ENCODE results near the gene DMD. TPM values are rescaled to one million over a fixed set of nuclear protein-coding genes. Genes with fewer than 3 reads are reported as not detected.

Gene DMD
- total and polyA plus RNA-seq, 2 of the 13 experiments (the other 11 are each of a cell fraction or from before 2014, with no cell fraction given) = 17.6 to 25.9 TPM

DNA sequence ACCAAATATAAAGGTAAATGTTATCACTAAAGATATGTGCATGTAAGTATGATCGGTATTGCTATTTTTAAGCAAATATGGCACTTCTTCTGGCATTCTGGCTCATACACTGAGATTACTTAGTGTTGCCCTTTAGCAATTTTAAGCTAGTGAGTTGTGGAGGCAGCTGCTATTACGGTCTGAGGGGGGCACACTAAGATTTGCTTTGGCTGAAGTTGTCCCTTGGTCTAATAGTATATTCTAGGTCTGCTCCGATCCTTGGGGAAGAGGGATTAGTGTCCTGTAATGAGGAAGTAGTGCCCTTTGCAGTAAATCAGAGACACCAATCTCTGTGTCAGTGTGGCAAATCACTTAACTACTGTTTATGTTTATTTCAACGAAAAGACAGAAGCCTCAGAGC is 1943.0 kb downstream of the DMD start:
- 33% methylated on average over 4 of the region's 4 CpGs for WGBS (ENCODE audit: low lambda C conversion rate)
- H4K20me1 ChIP-seq (ENCODE audit: insufficient read depth, low read length) = peaks cover 3% of the 10 kb centered on the region; the same call in 1 of the 2 replicates
- no peak overlapping the region for H3K4me3 ChIP-seq (replicated peaks in 1 of 3; ENCODE audit: insufficient read depth in 1 of 3, low read depth in 2 of 3, low read length in 3 of 3)
- in situ Hi-C loops (cut with HindIII; ENCODE audit: extremely low pct_ligation_motif_present, low pct_unique_long_range_greater_than_20kb) = no loop called here
- no peaks in the 10 kb centered on the region for H3K27me3 ChIP-seq (ENCODE audit: control insufficient read depth in 1 of 2, insufficient read depth in 2 of 2, low read length in 2 of 2)
- no peak overlapping the region for H3K27ac ChIP-seq (ENCODE audit: extremely low read length, insufficient read depth, low read length)
- no peaks in the 10 kb centered on the region for H3K9me3 ChIP-seq (ENCODE audit: low read length)
- no peak overlapping the region for H3K4me2 ChIP-seq (ENCODE audit: low read depth, low read length)
- H3K79me2 ChIP-seq (ENCODE audit: insufficient read depth, low read length) = peaks cover 24% of the 10 kb centered on the region
- ATAC-seq = no peak
- DNase-seq (ENCODE audit: low spot score) = peak; percentile 2
- CTCF ChIA-PET (ENCODE audit: low intra/inter-chr PET ratio, low total read pairs) = no interaction called here
- BruUV-seq (replicated peaks) = no TSS peak
- H3K9ac ChIP-seq (ENCODE audit: insufficient read depth, low read depth, low read length) = no peak overlapping the region
- no peaks in the 10 kb centered on the region for H3K36me3 ChIP-seq (replicated peaks in 1 of 2; ENCODE audit: control insufficient read depth in 1 of 2, insufficient read depth in 2 of 2, low read length in 2 of 2)
- intact Hi-C loops (cut with micrococcal nuclease; ENCODE audit: unreplicated experiment) = no loop called here
- H2AFZ ChIP-seq (ENCODE audit: low read length) = no peak overlapping the region
- no peak for FAIRE-seq
- POLR2A ChIA-PET = no interaction called here
- TF ChIP-seq ZNF484 (CRISPR knock-in tag; IDR thresholded peaks at IDR 0.05; ENCODE audit: borderline replicate concordance, low read depth) = no peak
- TF ChIP-seq GLI4 (CRISPR knock-in tag; IDR thresholded peaks at IDR 0.05; ENCODE audit: borderline replicate concordance) = no peak
- TF ChIP-seq, protein P1, sequence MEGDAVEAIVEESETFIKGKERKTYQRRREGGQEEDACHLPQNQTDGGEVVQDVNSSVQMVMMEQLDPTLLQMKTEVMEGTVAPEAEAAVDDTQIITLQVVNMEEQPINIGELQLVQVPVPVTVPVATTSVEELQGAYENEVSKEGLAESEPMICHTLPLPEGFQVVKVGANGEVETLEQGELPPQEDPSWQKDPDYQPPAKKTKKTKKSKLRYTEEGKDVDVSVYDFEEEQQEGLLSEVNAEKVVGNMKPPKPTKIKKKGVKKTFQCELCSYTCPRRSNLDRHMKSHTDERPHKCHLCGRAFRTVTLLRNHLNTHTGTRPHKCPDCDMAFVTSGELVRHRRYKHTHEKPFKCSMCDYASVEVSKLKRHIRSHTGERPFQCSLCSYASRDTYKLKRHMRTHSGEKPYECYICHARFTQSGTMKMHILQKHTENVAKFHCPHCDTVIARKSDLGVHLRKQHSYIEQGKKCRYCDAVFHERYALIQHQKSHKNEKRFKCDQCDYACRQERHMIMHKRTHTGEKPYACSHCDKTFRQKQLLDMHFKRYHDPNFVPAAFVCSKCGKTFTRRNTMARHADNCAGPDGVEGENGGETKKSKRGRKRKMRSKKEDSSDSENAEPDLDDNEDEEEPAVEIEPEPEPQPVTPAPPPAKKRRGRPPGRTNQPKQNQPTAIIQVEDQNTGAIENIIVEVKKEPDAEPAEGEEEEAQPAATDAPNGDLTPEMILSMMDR (CRISPR knock-in tag; IDR thresholded peaks at IDR 0.05) = peak; percentile 32
- TF ChIP-seq STAG1 (CRISPR knock-in tag; IDR thresholded peaks at IDR 0.05) = peak; percentile 34
- peaks cover 17% of the 10 kb centered on the region for H3K4me1 ChIP-seq (ENCODE audit: insufficient read depth, low read length)

GRCh38 chrX:31266203-31267076 is 1944.9 kb downstream of the DMD start:
- Histone ChIP-seq H3K79me2 (ENCODE audit: insufficient read depth, low read length) (peaks cover 42% of the 10 kb centered on the region), H2AFZ (ENCODE audit: low read length) (no peak overlapping the region), H3K9ac (ENCODE audit: insufficient read depth, low read depth, low read length) (peak overlapping the region; percentile 77), H4K20me1 (ENCODE audit: insufficient read depth, low read length) (peaks cover 3% of the 10 kb centered on the region; the same call in 1 of the 2 replicates), H3K9me3 (ENCODE audit: low read length) (no peaks in the 10 kb centered on the region), H3K27me3 (ENCODE audit: control insufficient read depth in 1 of 2, insufficient read depth in 2 of 2, low read length in 2 of 2) (no peaks in the 10 kb centered on the region), H3K36me3 (replicated peaks in 1 of 2; ENCODE audit: control insufficient read depth in 1 of 2, insufficient read depth in 2 of 2, low read length in 2 of 2) (no peaks in the 10 kb centered on the region), H3K4me1 (ENCODE audit: insufficient read depth, low read length) (peaks cover 36% of the 10 kb centered on the region), H3K4me2 (ENCODE audit: low read depth, low read length) (peak overlapping the region; percentile 76), H3K4me3 (replicated peaks in 1 of 3; ENCODE audit: insufficient read depth in 1 of 3, low read depth in 2 of 3, low read length in 3 of 3) (peak overlapping the region; percentile 71 to 77 (median 76)), H3K27ac (ENCODE audit: extremely low read length, insufficient read depth, low read length) (peak overlapping the region; percentile 81)
- WGBS (ENCODE audit: low lambda C conversion rate) = 2% methylated on average over 14 of the region's 74 CpGs
- CTCF ChIA-PET (ENCODE audit: low intra/inter-chr PET ratio, low total read pairs) = no interaction called here
- BruUV-seq (replicated peaks) = TSS peak; percentile 56
- FAIRE-seq (no peak), ATAC-seq (peak; percentile 84), DNase-seq (ENCODE audit: low spot score) (peak; percentile 25)
- in situ Hi-C loops (cut with HindIII; ENCODE audit: extremely low pct_ligation_motif_present, low pct_unique_long_range_greater_than_20kb) (no loop called here), intact Hi-C loops (cut with micrococcal nuclease; ENCODE audit: unreplicated experiment) (no loop called here)
- POLR2A ChIA-PET = interaction anchor here (0.7 kb wide), 1 partner anchor 45 kb away, joined by 4 read pairs; no protein-coding TSS in a partner anchor
- TF ChIP-seq ZNF772 (CRISPR knock-in tag; IDR thresholded peaks at IDR 0.05) = 0 out of 2 replicates have a peak, but pooled peaks have one; percentile 26
- peak; percentile 43 for TF ChIP-seq HNRNPLL (IDR thresholded peaks at IDR 0.05; ENCODE audit: low read depth, low read length, poor library complexity, severe bottlenecking)
- TF ChIP-seq ETV6 (CRISPR knock-in tag; conservative IDR thresholded peaks at IDR 0.05) = no peak
- peak; percentile 56 for TF ChIP-seq ZNF687 (CRISPR knock-in tag; IDR thresholded peaks at IDR 0.05)
- TF ChIP-seq NR2F1 (CRISPR knock-in tag; IDR thresholded peaks at IDR 0.05) = 0 out of 4 replicates have a peak, but pooled peaks of 1 of the 2 experiments have one; percentile 26
- no peak for TF ChIP-seq JARID2 (CRISPR knock-in tag; IDR thresholded peaks at IDR 0.05; ENCODE audit: insufficient replicate concordance)

All from HepG2 (cell line).